ENCODE measurements around the gene OTX2.

Gene OTX2

DNA sequence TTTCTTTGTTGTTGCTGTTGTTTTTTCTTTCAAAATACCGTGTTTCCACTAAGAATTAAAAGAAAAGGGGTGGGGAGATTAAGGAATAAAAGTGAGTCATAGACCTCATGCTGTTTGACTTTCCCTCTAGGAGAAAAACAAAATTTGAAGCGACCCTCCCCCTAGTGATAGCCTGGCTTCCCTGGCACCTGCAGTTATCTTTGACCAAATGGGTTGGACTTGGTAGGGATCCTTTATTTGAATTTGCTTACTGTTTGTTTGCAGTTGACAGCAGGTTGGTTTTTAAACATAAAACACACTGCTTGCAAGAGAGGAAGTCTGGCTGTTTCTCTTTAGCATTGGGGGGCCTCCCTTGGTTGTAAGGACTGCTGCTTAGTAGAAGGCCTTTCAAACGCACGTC, 14.0 kb downstream of the OTX2 start:
- DNase-seq (ENCODE audit: low spot score), result no peak

GRCh38 chr14:56795284-56795622, 15.0 kb downstream of the OTX2 start:
- no peak for DNase-seq (ENCODE audit: low spot score)

GRCh38 chr14:56794557-56795283, 15.6 kb downstream of the OTX2 start:
- DNase-seq (ENCODE audit: low spot score), result no peak

- DNase-seq (ENCODE audit: low spot score), result no peak
Measured at GRCh38 chr14:56794088-56794556, 16.2 kb downstream of the OTX2 start.

DNA sequence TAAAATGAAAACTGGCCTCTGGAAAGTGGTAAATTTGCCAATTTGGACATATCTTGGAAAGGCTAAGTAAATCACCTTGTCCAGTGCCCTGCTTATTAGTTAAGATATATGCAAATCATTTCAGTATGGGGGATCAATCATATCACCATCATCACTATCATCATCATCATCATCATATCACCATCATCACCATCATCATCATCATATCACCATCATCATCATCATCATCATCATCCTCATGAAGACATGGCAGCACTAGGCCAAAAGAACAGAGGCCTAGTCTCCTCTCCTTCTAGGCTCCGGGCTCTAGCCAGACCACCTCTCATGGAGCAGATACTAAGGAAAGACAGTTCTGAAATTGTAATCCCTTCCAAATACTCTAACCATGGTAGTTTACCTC, 20.3 kb downstream of the OTX2 start:
- no peak for DNase-seq (ENCODE audit: low spot score)

DNA sequence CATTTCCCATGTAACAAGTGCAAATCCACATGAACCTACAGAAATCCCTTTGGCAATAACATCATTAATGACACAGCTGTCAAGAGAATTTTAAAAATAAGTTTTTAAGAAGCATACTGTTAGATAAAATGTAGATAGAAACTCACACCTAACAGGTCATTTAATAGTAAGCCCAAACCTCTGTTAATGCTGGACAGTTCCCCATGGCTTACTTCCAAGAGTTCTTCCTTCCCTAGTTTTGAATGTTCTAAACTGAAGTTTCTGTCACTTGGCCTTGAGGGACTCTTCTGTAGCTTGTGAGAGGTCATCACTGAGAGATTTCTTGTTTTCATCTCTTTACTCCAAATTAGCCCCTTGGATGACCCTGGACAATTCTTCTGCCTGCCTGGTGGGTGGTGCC, 22.7 kb downstream of the OTX2 start:
- no peak for DNase-seq (ENCODE audit: low spot score)

- no peak for DNase-seq (ENCODE audit: low spot score)
Measured at GRCh38 chr14:56782711-56783110, 27.6 kb downstream of the OTX2 start.

DNA sequence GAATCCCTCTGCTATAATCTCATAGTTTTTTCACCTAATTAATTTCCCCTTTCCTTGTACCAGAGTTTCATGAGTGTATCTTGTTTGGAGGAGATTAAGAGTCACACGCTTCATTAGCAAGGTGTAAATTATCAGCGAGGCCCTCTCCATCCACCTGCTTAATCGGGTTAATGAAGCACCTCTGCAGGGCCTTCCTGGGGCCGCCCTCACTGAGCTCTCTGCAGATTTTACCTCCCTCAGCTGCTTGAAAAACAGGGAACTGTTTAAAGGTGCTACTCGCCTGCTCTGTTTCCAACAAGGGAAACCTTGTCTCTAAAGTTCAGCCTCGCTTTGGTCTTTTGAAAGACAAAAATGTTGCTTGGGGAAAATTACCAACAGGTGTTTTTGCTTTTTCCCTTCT, 35.8 kb downstream of the OTX2 start:
- no peak for DNase-seq (ENCODE audit: low spot score)

GRCh38 chr14:56770512-56770911, 39.8 kb downstream of the OTX2 start:
- no peak for DNase-seq (ENCODE audit: low spot score)

- DNase-seq (ENCODE audit: low spot score), result no peak
Measured at GRCh38 chr14:56760164-56760914, 49.9 kb downstream of the OTX2 start.

- no peak for DNase-seq (ENCODE audit: low spot score)
Measured at GRCh38 chr14:56759633-56760032, 50.6 kb downstream of the OTX2 start.

- no peak for DNase-seq (ENCODE audit: low spot score)
Measured at GRCh38 chr14:56759094-56759493, 51.2 kb downstream of the OTX2 start.

DNA sequence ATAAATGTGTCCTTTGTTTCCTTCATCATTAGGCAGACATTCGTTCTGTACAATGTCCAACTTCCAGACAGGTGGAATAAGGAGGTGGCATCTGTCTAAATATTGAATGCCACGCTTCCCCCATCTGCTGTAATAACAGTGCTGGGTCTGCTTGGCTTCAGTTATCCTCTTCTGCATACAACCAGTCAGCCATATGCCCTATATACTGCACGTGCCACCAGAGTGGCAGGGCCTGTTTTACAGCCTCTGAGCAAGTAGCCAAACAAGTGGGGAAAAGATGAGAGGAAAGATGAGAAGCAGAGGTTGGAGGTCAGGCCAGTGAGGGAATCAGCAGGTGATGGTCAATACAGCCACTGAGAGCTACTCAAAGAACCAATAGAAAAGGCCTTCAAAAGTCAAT, 55.4 kb downstream of the OTX2 start:
- no peak for DNase-seq (ENCODE audit: low spot score)

DNA sequence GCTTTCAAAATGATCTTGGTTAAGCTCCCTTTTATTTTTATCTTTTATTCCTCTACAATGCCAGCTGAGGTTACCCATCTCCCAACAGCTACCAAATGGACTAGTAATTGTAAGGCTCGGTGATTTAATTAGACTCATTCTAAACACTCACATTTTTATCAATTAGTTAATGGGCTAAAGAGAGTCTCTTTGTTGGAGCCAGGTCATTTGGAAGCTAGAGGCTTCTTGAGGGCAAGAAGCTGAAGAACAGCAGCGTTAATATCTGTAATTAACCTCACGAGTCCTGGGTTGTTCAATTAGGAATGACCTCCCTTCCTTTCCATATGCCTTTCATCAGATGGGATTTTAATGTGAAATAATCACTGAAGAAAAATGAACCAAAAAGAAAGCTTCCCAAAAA, 56.9 kb downstream of the OTX2 start:
- no peak for DNase-seq (ENCODE audit: low spot score)

DNA sequence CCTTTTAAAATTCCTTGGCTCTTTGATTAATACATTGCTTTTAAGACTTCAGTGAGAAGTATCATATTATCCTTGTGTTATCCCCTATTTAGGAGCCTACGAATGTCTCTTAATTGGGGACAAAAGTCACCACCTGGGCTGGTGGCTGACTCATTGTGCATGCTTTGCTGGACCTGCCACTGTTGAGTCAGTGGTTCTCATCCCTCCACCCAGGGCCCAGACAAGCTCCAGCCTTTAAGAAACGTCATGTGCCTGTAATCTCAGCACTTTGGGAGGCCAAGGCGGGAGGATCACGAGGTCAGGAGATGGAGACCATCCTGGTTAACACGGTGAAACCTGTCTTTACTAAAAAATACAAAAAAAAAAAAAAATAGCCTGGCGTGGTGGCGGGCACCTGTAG, 57.9 kb downstream of the OTX2 start:
- DNase-seq (ENCODE audit: low spot score), result no peak

DNA sequence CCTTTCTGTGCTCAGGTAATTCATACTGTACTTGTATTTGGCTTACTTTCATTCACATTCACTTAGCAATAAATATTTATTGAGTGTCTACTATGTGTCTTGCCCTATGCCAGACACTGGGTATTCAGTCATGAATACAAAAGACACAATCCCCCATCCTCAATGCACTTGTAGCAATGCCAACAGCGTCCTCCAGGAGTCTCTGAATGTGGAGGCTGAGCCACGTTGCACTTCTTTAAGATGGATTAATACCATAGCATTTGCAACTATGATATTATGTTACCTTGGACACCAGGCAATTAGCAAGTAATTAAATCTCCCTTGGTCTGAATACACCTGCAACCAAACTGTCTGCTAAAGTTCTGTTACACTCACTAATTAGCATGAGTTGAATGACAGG, 58.8 kb downstream of the OTX2 start:
- no peak for DNase-seq (ENCODE audit: low spot score)
